Fibroblast of villous mesenchyme (primary cell): ENCODE measurements around the gene COL13A1. TPM values are rescaled to one million over a fixed set of nuclear protein-coding genes. Genes with fewer than 3 reads are reported as not detected.

Source experiments
- DNase-seq: peaks from one replicate; pipeline ENCODE4 v3.0.0-alpha.2; 2010; ENCODE audit warnings: low read depth
- H3K4me3 ChIP-seq: 2 replicates; pipeline ENCODE4 v1.5.1; 2011; ENCODE audit warnings: low read depth, mild to moderate bottlenecking, low read length
- total RNA-seq: library from RNA; depleted of rRNA; stranded (reverse); fragments of >200 nt; gene quantifications from 2 replicates; pipeline ENCODE4 v1.2.3, GENCODE V29; 2012
- TF ChIP-seq, protein P1 (sequence below): IDR thresholded peaks from 2 replicates; pipeline ENCODE4 v1.5.1; 2012; ENCODE audit warnings: low read depth, mild to moderate bottlenecking, low read length; ENCODE audit not compliant: insufficient read depth

The COL13A1 gene
- total RNA-seq, 1 donor = 3.5 TPM

DNA sequence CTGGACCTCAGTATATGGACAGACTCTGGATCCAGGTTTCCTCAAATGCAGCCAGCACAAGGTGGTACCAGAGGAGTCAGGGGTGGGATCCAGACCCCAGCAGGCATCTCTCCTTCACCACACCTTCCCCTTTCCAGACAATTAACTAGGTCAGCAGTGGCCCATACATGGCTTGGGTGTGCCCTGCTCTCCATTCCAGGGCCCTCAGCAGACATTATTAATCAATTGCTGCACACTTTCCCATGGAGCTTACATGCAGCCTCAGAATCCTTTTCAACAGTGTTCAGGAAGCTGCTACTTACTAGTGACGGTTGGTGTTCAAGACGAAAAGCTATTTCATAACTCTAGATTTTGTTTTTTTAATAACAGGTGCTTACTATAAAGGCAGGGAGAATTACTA is 6.0 kb downstream of the COL13A1 start:
- H3K4me3 ChIP-seq = no peak overlapping the region
- peak; percentile 28 for DNase-seq
- TF ChIP-seq, protein P1, sequence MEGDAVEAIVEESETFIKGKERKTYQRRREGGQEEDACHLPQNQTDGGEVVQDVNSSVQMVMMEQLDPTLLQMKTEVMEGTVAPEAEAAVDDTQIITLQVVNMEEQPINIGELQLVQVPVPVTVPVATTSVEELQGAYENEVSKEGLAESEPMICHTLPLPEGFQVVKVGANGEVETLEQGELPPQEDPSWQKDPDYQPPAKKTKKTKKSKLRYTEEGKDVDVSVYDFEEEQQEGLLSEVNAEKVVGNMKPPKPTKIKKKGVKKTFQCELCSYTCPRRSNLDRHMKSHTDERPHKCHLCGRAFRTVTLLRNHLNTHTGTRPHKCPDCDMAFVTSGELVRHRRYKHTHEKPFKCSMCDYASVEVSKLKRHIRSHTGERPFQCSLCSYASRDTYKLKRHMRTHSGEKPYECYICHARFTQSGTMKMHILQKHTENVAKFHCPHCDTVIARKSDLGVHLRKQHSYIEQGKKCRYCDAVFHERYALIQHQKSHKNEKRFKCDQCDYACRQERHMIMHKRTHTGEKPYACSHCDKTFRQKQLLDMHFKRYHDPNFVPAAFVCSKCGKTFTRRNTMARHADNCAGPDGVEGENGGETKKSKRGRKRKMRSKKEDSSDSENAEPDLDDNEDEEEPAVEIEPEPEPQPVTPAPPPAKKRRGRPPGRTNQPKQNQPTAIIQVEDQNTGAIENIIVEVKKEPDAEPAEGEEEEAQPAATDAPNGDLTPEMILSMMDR = no peak

DNA sequence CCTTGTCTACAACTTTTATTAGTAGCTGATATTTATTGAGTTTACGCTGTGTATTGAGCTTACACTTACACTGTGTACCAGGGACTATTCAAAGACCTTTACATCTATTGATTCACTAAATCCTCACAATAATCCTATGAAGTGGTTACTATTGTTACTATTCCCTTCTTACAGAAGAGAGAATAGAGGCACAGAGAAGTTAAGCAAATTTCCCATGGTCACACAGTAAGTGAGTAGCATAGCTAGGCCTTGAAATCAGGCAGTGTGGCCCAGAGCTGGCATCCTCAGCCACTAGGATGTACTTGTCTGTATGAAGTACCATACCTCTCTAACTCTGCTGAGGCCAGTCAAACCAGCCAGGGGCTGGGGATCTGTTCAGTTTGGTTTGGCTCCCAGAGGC is 7.6 kb downstream of the COL13A1 start:
- TF ChIP-seq, protein P1 = no peak
- no peak overlapping the region for H3K4me3 ChIP-seq
- no peak for DNase-seq

GRCh38 chr10:69810097-69810496 is 8.4 kb downstream of the COL13A1 start:
- TF ChIP-seq, protein P1 = no peak
- no peak for DNase-seq
- H3K4me3 ChIP-seq = no peak overlapping the region

DNA sequence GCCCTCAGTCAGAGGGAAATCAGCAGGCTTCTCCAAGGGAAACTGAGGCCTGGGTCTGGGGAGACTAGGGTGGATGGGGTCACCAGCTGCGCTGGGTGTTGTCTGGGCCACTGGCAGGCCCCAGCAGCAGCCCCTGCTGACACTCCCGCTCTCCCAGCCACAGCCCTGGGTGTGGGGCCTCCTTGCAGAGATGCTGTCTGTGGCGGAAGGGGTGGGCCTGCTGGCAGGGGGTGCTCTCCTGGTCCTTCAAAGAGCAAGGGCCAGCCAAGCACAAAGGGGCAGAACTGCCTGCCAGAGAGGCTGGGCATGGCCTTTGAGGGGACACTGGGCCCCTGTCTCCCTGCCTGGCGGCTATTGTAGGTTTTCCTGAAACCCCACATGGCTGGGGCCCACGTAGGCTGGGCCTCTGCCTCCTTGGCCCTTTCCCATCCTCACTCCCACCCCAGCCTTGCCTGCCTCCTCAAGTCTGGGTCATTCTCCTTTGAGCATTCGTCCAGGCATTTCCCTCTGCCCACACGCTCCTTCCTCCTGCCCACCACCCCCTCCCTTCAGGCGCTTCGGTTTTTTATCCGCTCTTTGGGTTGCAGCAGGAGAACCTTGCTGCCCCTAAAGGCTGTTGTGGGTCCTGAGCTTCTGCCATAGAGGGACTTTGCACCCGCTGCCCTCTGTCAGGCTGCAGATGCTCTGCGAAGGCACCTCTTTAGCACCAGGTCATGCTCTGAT is 9.1 kb downstream of the COL13A1 start:
- no peak overlapping the region for H3K4me3 ChIP-seq
- TF ChIP-seq, protein P1 = no peak
- no peak for DNase-seq

DNA sequence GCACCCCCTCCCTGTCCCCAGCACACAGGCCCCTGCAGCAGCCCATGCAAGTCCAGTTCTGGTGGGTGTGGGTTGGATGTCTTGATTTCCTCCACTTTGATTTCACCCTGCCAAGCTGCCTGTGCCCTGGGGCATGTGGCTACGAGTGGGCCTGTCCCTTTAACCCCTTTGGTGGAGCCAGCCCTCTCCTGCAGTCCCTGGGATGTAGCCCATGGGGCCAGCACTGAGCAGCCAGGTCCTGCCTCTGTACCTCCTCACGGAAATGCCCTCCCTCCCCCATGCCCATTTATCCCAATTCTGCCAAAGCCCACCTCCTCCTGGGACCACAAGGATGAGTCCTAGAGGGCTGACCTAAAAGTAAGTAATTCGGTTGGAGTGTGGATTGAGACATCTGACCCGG is 11.9 kb downstream of the COL13A1 start:
- no peak for DNase-seq

DNA sequence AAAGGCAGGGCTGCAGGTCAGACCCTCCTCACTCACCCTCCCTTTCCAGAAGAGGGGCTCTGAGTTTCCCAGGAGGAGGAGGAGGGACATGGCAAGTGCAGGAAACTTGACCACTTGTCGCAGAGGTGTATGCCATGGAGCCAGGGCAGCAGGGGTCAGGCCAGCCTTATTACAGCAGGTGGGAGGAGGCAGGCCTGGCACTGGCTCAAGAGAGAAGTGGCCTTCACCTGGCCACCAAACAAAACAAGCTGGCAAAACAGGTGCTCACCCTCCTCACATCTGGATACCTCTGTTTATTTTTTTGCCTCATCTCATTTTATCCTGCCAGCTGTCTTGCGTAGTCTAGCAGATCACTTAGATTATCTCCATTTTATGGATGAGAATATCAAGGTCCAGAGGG is 12.5 kb downstream of the COL13A1 start:
- H3K4me3 ChIP-seq = no peak overlapping the region
- no peak for DNase-seq
- TF ChIP-seq, protein P1 = no peak

More for the DNA sequence above, 11.9 kb downstream of the COL13A1 start:
- TF ChIP-seq, protein P1 = no peak
- no peak overlapping the region for H3K4me3 ChIP-seq

GRCh38 chr10:69815104-69815503 is 13.4 kb downstream of the COL13A1 start:
- TF ChIP-seq, protein P1 = no peak
- no peak overlapping the region for H3K4me3 ChIP-seq
- DNase-seq = no peak
